ENCODE data around the gene IDUA.

The IDUA gene

GRCh38 chr4:957581-958313 is 29.1 kb upstream of the IDUA start:
- TF ChIP-seq MAX (IDR thresholded peaks at IDR 0.05) = no peak
- TF ChIP-seq EGR1 (IDR thresholded peaks at IDR 0.05) = no peak
- no peak for TF ChIP-seq NFIC (IDR thresholded peaks at IDR 0.05)
- no peak for TF ChIP-seq ZBTB7A (IDR thresholded peaks at IDR 0.05; ENCODE audit: low read depth)
- TF ChIP-seq EP300 (IDR thresholded peaks at IDR 0.05; ENCODE audit: borderline replicate concordance) = no peak
- TF ChIP-seq TAF1 (IDR thresholded peaks at IDR 0.05; ENCODE audit: low read depth) = no peak
- no peak for TF ChIP-seq FOXM1 (IDR thresholded peaks at IDR 0.05; ENCODE audit: borderline replicate concordance, low read depth)
- no peak for TF ChIP-seq CEBPB (IDR thresholded peaks at IDR 0.05)
- TF ChIP-seq RAD21 (IDR thresholded peaks at IDR 0.05; ENCODE audit: low read depth) = no peak

GRCh38 chr4:958314-958665 is 28.6 kb upstream of the IDUA start:
- TF ChIP-seq MAX (IDR thresholded peaks at IDR 0.05) (no peak), TEAD4 (IDR thresholded peaks at IDR 0.05) (no peak), TAF1 (IDR thresholded peaks at IDR 0.05; ENCODE audit: low read depth) (no peak), USF1 (IDR thresholded peaks at IDR 0.05) (no peak), CREB1 (IDR thresholded peaks at IDR 0.05; ENCODE audit: low read depth) (no peak), TCF12 (IDR thresholded peaks at IDR 0.05; ENCODE audit: low read depth) (no peak), YY1 (IDR thresholded peaks at IDR 0.05; ENCODE audit: low read depth) (no peak), REST (IDR thresholded peaks at IDR 0.05; ENCODE audit: low read depth) (no peak), EP300 (IDR thresholded peaks at IDR 0.05; ENCODE audit: borderline replicate concordance) (no peak), NFIC (IDR thresholded peaks at IDR 0.05) (no peak), ZBTB7A (IDR thresholded peaks at IDR 0.05; ENCODE audit: low read depth) (no peak), FOXM1 (IDR thresholded peaks at IDR 0.05; ENCODE audit: borderline replicate concordance, low read depth) (no peak), EGR1 (IDR thresholded peaks at IDR 0.05) (no peak), CEBPB (IDR thresholded peaks at IDR 0.05) (no peak), RAD21 (IDR thresholded peaks at IDR 0.05; ENCODE audit: low read depth) (no peak)

GRCh38 chr4:958696-959337 is 28.0 kb upstream of the IDUA start:
- TF ChIP-seq FOXM1 (IDR thresholded peaks at IDR 0.05; ENCODE audit: borderline replicate concordance, low read depth) (no peak), ZBTB7A (IDR thresholded peaks at IDR 0.05; ENCODE audit: low read depth) (no peak), EP300 (IDR thresholded peaks at IDR 0.05; ENCODE audit: borderline replicate concordance) (no peak), EGR1 (IDR thresholded peaks at IDR 0.05) (no peak), NFIC (IDR thresholded peaks at IDR 0.05) (no peak), TAF1 (IDR thresholded peaks at IDR 0.05; ENCODE audit: low read depth) (no peak), TCF12 (IDR thresholded peaks at IDR 0.05; ENCODE audit: low read depth) (no peak), YY1 (IDR thresholded peaks at IDR 0.05; ENCODE audit: low read depth) (no peak), MAX (IDR thresholded peaks at IDR 0.05) (no peak), REST (IDR thresholded peaks at IDR 0.05; ENCODE audit: low read depth) (no peak), CEBPB (IDR thresholded peaks at IDR 0.05) (no peak)

- no peak for TF ChIP-seq FOXM1 (IDR thresholded peaks at IDR 0.05; ENCODE audit: borderline replicate concordance, low read depth)
- TF ChIP-seq CREB1 (IDR thresholded peaks at IDR 0.05; ENCODE audit: low read depth) = no peak
- TF ChIP-seq YY1 (IDR thresholded peaks at IDR 0.05; ENCODE audit: low read depth) = no peak
- no peak for TF ChIP-seq TEAD4 (IDR thresholded peaks at IDR 0.05)
- TF ChIP-seq REST (IDR thresholded peaks at IDR 0.05; ENCODE audit: low read depth) = no peak
- TF ChIP-seq NFIC (IDR thresholded peaks at IDR 0.05) = no peak
- no peak for TF ChIP-seq CEBPB (IDR thresholded peaks at IDR 0.05)
- no peak for TF ChIP-seq ZBTB7A (IDR thresholded peaks at IDR 0.05; ENCODE audit: low read depth)
- no peak for TF ChIP-seq USF1 (IDR thresholded peaks at IDR 0.05)
- no peak for TF ChIP-seq EP300 (IDR thresholded peaks at IDR 0.05; ENCODE audit: borderline replicate concordance)
- TF ChIP-seq TCF12 (IDR thresholded peaks at IDR 0.05; ENCODE audit: low read depth) = no peak
- TF ChIP-seq TAF1 (IDR thresholded peaks at IDR 0.05; ENCODE audit: low read depth) = no peak
- no peak for TF ChIP-seq RAD21 (IDR thresholded peaks at IDR 0.05; ENCODE audit: low read depth)
- TF ChIP-seq EGR1 (IDR thresholded peaks at IDR 0.05) = no peak
- no peak for TF ChIP-seq MAX (IDR thresholded peaks at IDR 0.05)
Observed at GRCh38 chr4:959338-960139, 27.3 kb upstream of the IDUA start.
